Heart left ventricle (tissue), 16 donors: Measurements from ENCODE around the gene CD2AP. TPM values are rescaled to one million over a fixed set of nuclear protein-coding genes. Genes with fewer than 3 reads are reported as not detected.
A peak's percentile ranks its signal among the peaks of the same experiment; 100 is the strongest.

Experiments
- ATAC-seq, 4 donors: fragments of 200-7000 bp; cut with Tn5 transposase; one replicate each; pipeline ENCODE4 v1.9.1; 2020 to 2022; ENCODE audit warnings: moderate library complexity in 4 of 4, mild to moderate bottlenecking in 3 of 4, moderate number of reproducible peaks in 1 of 4
- DNase-seq, 5 donors: peaks; one replicate each; pipeline ENCODE4 v3.0.0-alpha.2; 2020
- H3K27ac ChIP-seq, 12 donors: fragments of 200-600 bp; sonication (generic) in 4 of 12; one replicate each; pipeline versions ENCODE4 v1.5.0 to v1.8.0; 2016 to 2022; ENCODE audit warnings: mild to moderate bottlenecking in 2 of 12
- H3K27me3 ChIP-seq, 9 donors: fragments of 200-600 bp; sonication (generic) in 2 of 9; one replicate each; pipeline versions ENCODE4 v1.5.1 to v1.8.0; 2016 to 2022; ENCODE audit warnings: mild to moderate bottlenecking in 3 of 9
- H3K36me3 ChIP-seq, 9 donors: fragments of 200-600 bp; sonication (generic) in 2 of 9; one replicate each; pipeline versions ENCODE4 v1.5.0 to v1.8.0; 2018 to 2022; ENCODE audit warnings: mild to moderate bottlenecking in 2 of 9
- H3K4me1 ChIP-seq, 12 donors: fragments of 200-600 bp; sonication (generic) in 4 of 12; one replicate each; pipeline versions ENCODE4 v1.5.0 to v1.8.0; 2016 to 2022; ENCODE audit warnings: mild to moderate bottlenecking in 3 of 12
- H3K4me3 ChIP-seq, 12 donors: fragments of 200-600 bp; sonication (generic) in 4 of 12; one replicate each; pipeline versions ENCODE4 v1.5.0 to v1.8.0; 2017 to 2022; ENCODE audit warnings: mild to moderate bottlenecking in 9 of 12, moderate library complexity in 4 of 12
- H3K9me3 ChIP-seq, 12 donors: fragments of 200-600 bp; sonication (generic) in 4 of 12; one replicate each; pipeline versions ENCODE4 v1.5.0 to v1.8.0; 2016 to 2022; ENCODE audit warnings: mild to moderate bottlenecking in 1 of 12
- POLR2A ChIP-seq, 2 donors: fragments of 450-650 bp; IDR thresholded peaks; one replicate each; pipeline ENCODE4 v1.6.1; 2017; ENCODE audit warnings: antibody characterized with exemption in 2 of 2, mild to moderate bottlenecking in 2 of 2, moderate library complexity in 2 of 2
- WGBS, 4 donors: extraction: QIAGEN DNeasy Blood & Tissue Kit in 2 of 4; methylation state at CpG; one replicate each; pipeline versions ENCODE4 v1.1.5 to v1.1.7; 2013 to 2018; 5-methylcytosine and 5-hydroxymethylcytosine counted together
- intact Hi-C, 10 donors: fragments of 100-400 bp; cut with DNase I; formaldehyde crosslinking; loops; one replicate each; pipeline versions ENCODE4 v1.11.1 to v1.14.2; 2022
- polyA plus RNA-seq, 2 donors: library from polyadenylated mRNA; stranded (reverse); fragments of 200-250 nt; gene quantifications; one replicate each; pipeline ENCODE4 v1.2.3, GENCODE V29; 2013
- total RNA-seq, 9 donors: library from RNA; depleted of rRNA in 2 of 9; stranded (reverse); fragments of >200 nt in 2 of 9; fragmentation: NEBNext Ultra II Directional in 3 of 9; extraction: Animal tissue kit (Norgen Biotek cat#: 25700) in 3 of 9; gene quantifications; one replicate each; pipeline versions ENCODE4 v1.1.0 to v1.2.4, GENCODE V29; 2016 to 2023
- TF ChIP-seq, protein P1 (sequence below), 12 donors: fragments of 200-600 bp; sonication (generic) in 4 of 12; IDR thresholded peaks; one replicate each; pipeline versions ENCODE4 v1.5.0 to v1.8.0; 2018 to 2022; ENCODE audit warnings: antibody characterized with exemption in 12 of 12, mild to moderate bottlenecking in 5 of 12
- donor health status: ischemic (EF 13 %, LVEDD 7.1; RV severe dilation, severe dysfunction).
- donor health status: healthy with polysubstance abuse.
- donor health status: DM: no; HTN: yes; CAD: no.
- donor health status: DM: no; HTN: no; CAD: no.
- donor health status: ischemic (EF 25% LVEDD 6.9; RV normal size, moderate dysfunction).
- donor health status: ischemic (EF 25% LVEDD 5.7; RV mildly dilated, moderate dysfunction).
- donor health status: healthy.
- donor health status: DM: yes; HTN: yes; CAD: no.
- donor health status: ischemic (EF 35%, LVEDD 5.7; RV mildly dilated, moderate dysfunction).
- donor health status: nonischemic (EF 11% LVEDD 7.7; RV severe dilation, severe dysfunction).
- donor health status: DM: yes; HTN: yes; CAD: no.
- donor health status: PGD.
- donor health status: ischemic (EF 29% LVEDD 5.4; RV normal size, mild dysfunction).
- donor health status: nonischemic (EF 23%, LVEDD 6.1; RV moderate dilation, normal function).

Gene CD2AP
- total and polyA plus RNA-seq, 11 donors, result 6.4 to 18.0 (median 11.4) TPM

DNA sequence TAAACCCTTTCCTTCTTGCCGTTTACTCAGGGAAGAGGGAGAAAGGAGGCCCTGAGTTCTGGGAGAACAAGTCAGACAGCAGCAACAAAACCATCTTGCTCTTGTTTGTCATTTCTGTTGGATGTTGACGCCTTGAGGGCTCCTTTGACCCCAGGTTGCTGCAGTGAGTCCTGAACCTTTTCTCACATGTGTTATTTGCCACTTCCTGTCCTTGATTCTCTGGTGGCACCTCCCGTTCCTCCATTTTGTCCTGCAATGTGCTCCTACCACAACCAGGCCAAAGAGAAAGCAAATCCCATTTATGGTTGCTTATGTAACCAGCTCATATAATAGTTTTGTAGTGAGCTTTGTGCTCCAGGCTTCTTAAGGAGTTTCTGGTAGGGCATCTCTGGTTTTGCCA is 154.2 kb downstream of the CD2AP start:
- H3K36me3 ChIP-seq, result no peaks in the 10 kb centered on the region
- DNase-seq (no peak), ATAC-seq (no peak)
- 44 to 52% (median 48%) methylated on average over 3 of the region's 3 CpGs for WGBS, 4 donors
- TF ChIP-seq POLR2A (IDR thresholded peaks at IDR 0.05), result no peak
- TF ChIP-seq, protein P1, sequence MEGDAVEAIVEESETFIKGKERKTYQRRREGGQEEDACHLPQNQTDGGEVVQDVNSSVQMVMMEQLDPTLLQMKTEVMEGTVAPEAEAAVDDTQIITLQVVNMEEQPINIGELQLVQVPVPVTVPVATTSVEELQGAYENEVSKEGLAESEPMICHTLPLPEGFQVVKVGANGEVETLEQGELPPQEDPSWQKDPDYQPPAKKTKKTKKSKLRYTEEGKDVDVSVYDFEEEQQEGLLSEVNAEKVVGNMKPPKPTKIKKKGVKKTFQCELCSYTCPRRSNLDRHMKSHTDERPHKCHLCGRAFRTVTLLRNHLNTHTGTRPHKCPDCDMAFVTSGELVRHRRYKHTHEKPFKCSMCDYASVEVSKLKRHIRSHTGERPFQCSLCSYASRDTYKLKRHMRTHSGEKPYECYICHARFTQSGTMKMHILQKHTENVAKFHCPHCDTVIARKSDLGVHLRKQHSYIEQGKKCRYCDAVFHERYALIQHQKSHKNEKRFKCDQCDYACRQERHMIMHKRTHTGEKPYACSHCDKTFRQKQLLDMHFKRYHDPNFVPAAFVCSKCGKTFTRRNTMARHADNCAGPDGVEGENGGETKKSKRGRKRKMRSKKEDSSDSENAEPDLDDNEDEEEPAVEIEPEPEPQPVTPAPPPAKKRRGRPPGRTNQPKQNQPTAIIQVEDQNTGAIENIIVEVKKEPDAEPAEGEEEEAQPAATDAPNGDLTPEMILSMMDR (IDR thresholded peaks at IDR 0.05), result no peak
- H3K4me3 ChIP-seq, result no peak overlapping the region
- peaks cover 0 to 3% (median 0%) of the 10 kb centered on the region in 12 donors for H3K9me3 ChIP-seq
- peak overlapping the region in 3 of 12 donors; percentile 2 to 15 (median 8) for H3K27ac ChIP-seq
- H3K4me1 ChIP-seq, result peaks cover 0 to 25% (median 16%) of the 10 kb centered on the region in 12 donors
- intact Hi-C loops, result loop anchor here in 9 of 10 donors (1.0 to 10.0 kb wide), 10 partner anchors 101 to 1136 kb away; no protein-coding TSS in a partner anchor
- no peaks in the 10 kb centered on the region for H3K27me3 ChIP-seq

DNA sequence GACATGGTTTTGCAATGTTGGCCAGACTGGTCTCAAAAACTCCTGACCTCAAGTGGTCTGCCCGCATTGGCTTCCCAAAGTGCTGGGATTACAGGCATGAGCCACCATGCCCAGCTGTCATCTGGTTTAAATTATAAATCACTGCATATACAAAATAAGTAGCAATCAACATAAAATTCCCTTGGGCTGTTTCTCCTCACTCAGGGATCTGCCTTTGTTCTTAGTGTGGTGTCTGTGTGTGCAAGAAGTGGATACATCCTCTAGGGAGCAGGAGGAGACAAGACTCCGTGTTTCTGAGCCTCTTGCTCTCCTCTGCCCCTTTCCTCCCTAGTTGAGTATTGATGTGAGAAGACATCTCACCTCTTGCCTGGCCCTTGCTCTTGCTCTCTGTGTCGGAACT is 155.6 kb downstream of the CD2AP start:
- peak overlapping the region in 3 of 12 donors; percentile 21 to 67 (median 51) for H3K27ac ChIP-seq
- no peaks in the 10 kb centered on the region for H3K36me3 ChIP-seq
- ATAC-seq (peak in 3 of 4 donors; percentile 52 to 65 (median 52)), DNase-seq (no peak)
- TF ChIP-seq POLR2A (IDR thresholded peaks at IDR 0.05), result no peak
- TF ChIP-seq, protein P1 (IDR thresholded peaks at IDR 0.05), result peak in 1 of 12 donors; percentile 20
- H3K4me1 ChIP-seq, result peaks cover 0 to 25% (median 15%) of the 10 kb centered on the region in 12 donors
- 72 to 82% (median 77%) methylated on average over 3 of the region's 3 CpGs for WGBS, 4 donors
- intact Hi-C loops, result loop anchor here in 8 of 10 donors (1.0 to 10.0 kb wide), 7 partner anchors 99 to 1134 kb away; no protein-coding TSS in a partner anchor
- no peak overlapping the region for H3K4me3 ChIP-seq
- H3K9me3 ChIP-seq, result peaks cover 0 to 7% (median 0%) of the 10 kb centered on the region in 12 donors
- no peaks in the 10 kb centered on the region for H3K27me3 ChIP-seq

DNA sequence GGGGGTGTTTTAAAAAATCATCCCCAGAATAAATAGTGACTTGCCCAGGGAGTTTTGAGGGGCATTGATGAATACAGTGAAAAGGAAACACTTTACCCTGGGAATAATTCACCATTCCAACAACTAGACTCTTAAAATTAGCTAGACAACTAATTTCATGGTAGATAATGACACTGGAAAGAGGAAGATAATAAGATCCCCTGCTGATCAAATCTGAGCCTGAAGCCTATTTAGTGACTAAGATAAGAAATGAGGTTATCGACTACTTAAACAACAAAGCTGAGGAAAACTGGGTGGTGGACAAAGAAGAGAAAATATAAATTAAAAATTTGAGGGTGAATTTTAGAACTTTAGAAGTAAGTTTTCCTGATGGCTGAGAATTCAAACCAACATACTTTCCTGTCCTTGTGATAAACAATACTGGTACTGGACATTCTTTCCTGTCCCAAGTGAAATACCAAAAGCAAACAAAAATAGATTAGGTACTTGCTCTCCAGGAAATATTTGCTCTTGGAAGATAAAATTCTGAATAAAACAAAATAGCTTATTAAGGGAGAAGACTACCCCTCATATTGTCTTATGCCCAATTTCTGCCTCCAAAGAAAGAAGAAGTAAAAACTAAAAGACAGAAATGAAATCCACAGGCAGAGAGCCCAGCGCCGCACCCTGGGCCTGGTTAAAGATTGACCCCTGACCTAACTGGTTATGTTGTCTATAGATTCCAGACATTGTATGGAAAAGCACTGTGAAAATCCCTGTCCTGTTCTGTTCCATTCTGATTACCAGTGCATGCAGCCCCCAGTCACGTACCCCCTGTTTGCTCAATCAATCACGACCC is 156.8 kb downstream of the CD2AP start:
- Histone ChIP-seq H3K27ac (peak overlapping the region in 9 of 12 donors; percentile 19 to 67 (median 51)), H3K4me3 (no peak overlapping the region), H3K27me3 (no peaks in the 10 kb centered on the region), H3K4me1 (peaks cover 0 to 25% (median 15%) of the 10 kb centered on the region in 12 donors), H3K36me3 (no peaks in the 10 kb centered on the region), H3K9me3 (peaks cover 0 to 7% (median 0%) of the 10 kb centered on the region in 12 donors)
- DNase-seq (no peak), ATAC-seq (no peak)
- TF ChIP-seq POLR2A (IDR thresholded peaks at IDR 0.05), result no peak
- TF ChIP-seq, protein P1 (IDR thresholded peaks at IDR 0.05), result no peak
- 69 to 79% (median 75%) methylated on average over 5 of the region's 5 CpGs for whole genome bisulfite sequencing, 4 donors
- intact Hi-C loops, result loop anchor here in 8 of 10 donors (2.0 to 10.0 kb wide), 6 partner anchors 98 to 1133 kb away; no protein-coding TSS in a partner anchor

DNA sequence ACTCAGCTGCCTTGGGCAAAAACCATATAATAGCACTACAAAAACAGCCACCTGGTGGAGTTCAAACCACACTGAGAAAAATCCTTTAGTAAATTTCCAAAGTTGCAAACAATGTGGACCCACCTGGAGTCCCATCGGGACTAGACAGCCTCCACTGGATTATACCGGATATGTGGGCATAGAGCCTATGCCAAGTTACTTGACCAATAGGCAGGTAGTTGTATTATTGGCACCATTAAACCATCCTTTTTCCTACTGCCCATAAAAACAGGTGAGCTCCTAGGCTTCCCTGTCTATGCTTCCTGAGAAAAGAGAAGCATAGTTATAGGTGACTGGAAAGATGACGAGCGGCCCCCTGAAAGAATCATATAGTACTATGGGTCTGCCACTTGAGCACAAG is 169.1 kb downstream of the CD2AP start:
- DNase-seq, result no peak
- intact Hi-C loops, result no loop called here
- no peaks in the 10 kb centered on the region for H3K9me3 ChIP-seq
- no peak for TF ChIP-seq POLR2A (IDR thresholded peaks at IDR 0.05)
- ATAC-seq, result no peak
- no peaks in the 10 kb centered on the region for H3K36me3 ChIP-seq
- H3K4me1 ChIP-seq, result peaks cover 0 to 16% (median 12%) of the 10 kb centered on the region in 12 donors
- no peak overlapping the region for H3K27ac ChIP-seq
- H3K27me3 ChIP-seq, result no peaks in the 10 kb centered on the region
- WGBS, 4 donors, result 68 to 73% (median 72%) methylated on average over 4 of the region's 4 CpGs
- no peak overlapping the region for H3K4me3 ChIP-seq
